Measurements from ENCODE around the gene OR2H1. TPM values are rescaled to one million over a fixed set of nuclear protein-coding genes. Genes with fewer than 3 reads are reported as not detected.

Gene OR2H1
- total and polyA plus RNA-seq, 2 experiments from 2014 or later, result not detected

- in situ Hi-C loops (cut with MboI), result no loop called here
- no peak overlapping the region for H2AFZ ChIP-seq
Observed at GRCh38 chr6:29509239-29509638, 52.3 kb downstream of the OR2H1 start.

GRCh38 chr6:29509711-29510110 is 52.8 kb downstream of the OR2H1 start:
- H3K9me2 ChIP-seq (ENCODE audit: insufficient read depth), result no peaks in the 10 kb centered on the region
- no peak overlapping the region for H3K4me2 ChIP-seq (ENCODE audit: unreplicated experiment)
- no peaks in the 10 kb centered on the region for H3K9me3 ChIP-seq (ENCODE audit: low read depth)
- in situ Hi-C loops (cut with MboI), result no loop called here
- no peaks in the 10 kb centered on the region for H3K79me2 ChIP-seq (ENCODE audit: insufficient read depth)
- H3K27ac ChIP-seq, result no peak overlapping the region
- 26 to 36% methylated on average over 9 of the region's 9 CpGs for WGBS, 2 experiments (ENCODE audit: low coverage in 1 of 2, low lambda C conversion rate in 2 of 2, missing lambda C conversion rate in 2 of 2)
- DNase-seq, result no peak
- H2AFZ ChIP-seq, result no peak overlapping the region
- H3K9ac ChIP-seq, result no peak overlapping the region
- no peak for TF ChIP-seq EZH2 (IDR thresholded peaks at IDR 0.05; ENCODE audit: insufficient read depth, poor library complexity, severe bottlenecking)
- no peak for TF ChIP-seq EZH2phosphoT487 (IDR thresholded peaks at IDR 0.05; ENCODE audit: insufficient read depth, low read depth)
- no peaks in the 10 kb centered on the region for H3K36me3 ChIP-seq (ENCODE audit: low read depth)
- H4K20me1 ChIP-seq (ENCODE audit: insufficient read depth), result no peaks in the 10 kb centered on the region
- H3K4me3 ChIP-seq, result no peak overlapping the region
- H3F3A ChIP-seq (ENCODE audit: insufficient read depth), result no peaks in the 10 kb centered on the region
- no peaks in the 10 kb centered on the region for H3K4me1 ChIP-seq (ENCODE audit: insufficient read depth)
- no peaks in the 10 kb centered on the region for H3K27me3 ChIP-seq (replicated peaks; ENCODE audit: insufficient read depth)

More at GRCh38 chr6:29509239-29509638, 52.3 kb downstream of the OR2H1 start:
- H3K9me3 ChIP-seq (ENCODE audit: low read depth), result no peaks in the 10 kb centered on the region
- no peak overlapping the region for H3K4me3 ChIP-seq
- H3K4me2 ChIP-seq (ENCODE audit: unreplicated experiment), result no peak overlapping the region
- no peaks in the 10 kb centered on the region for H3K36me3 ChIP-seq (ENCODE audit: low read depth)
- no peaks in the 10 kb centered on the region for H4K20me1 ChIP-seq (ENCODE audit: insufficient read depth)
- H3K4me1 ChIP-seq (ENCODE audit: insufficient read depth), result no peaks in the 10 kb centered on the region
- H3K9me2 ChIP-seq (ENCODE audit: insufficient read depth), result no peaks in the 10 kb centered on the region
- DNase-seq, result no peak
- H3K79me2 ChIP-seq (ENCODE audit: insufficient read depth), result no peaks in the 10 kb centered on the region
- H3K9ac ChIP-seq, result no peak overlapping the region
- no peak for TF ChIP-seq EZH2 (IDR thresholded peaks at IDR 0.05; ENCODE audit: insufficient read depth, poor library complexity, severe bottlenecking)
- no peak for TF ChIP-seq EZH2phosphoT487 (IDR thresholded peaks at IDR 0.05; ENCODE audit: insufficient read depth, low read depth)
- no peak overlapping the region for H3K27ac ChIP-seq
- H3K27me3 ChIP-seq (replicated peaks; ENCODE audit: insufficient read depth), result no peaks in the 10 kb centered on the region
- H3F3A ChIP-seq (ENCODE audit: insufficient read depth), result no peaks in the 10 kb centered on the region
- 12 to 13% methylated on average over 6 of the region's 6 CpGs for WGBS, 2 experiments (ENCODE audit: low coverage in 1 of 2, low lambda C conversion rate in 2 of 2, missing lambda C conversion rate in 2 of 2)

- H3K27me3 ChIP-seq (replicated peaks; ENCODE audit: insufficient read depth), result no peaks in the 10 kb centered on the region
- TF ChIP-seq EZH2phosphoT487 (IDR thresholded peaks at IDR 0.05; ENCODE audit: insufficient read depth, low read depth) (no peak), EZH2 (IDR thresholded peaks at IDR 0.05; ENCODE audit: insufficient read depth, poor library complexity, severe bottlenecking) (no peak)
- DNase-seq, result no peak
- H3K79me2 ChIP-seq (ENCODE audit: insufficient read depth), result no peaks in the 10 kb centered on the region
- H3K9me3 ChIP-seq (ENCODE audit: low read depth), result no peaks in the 10 kb centered on the region
- no peaks in the 10 kb centered on the region for H3K36me3 ChIP-seq (ENCODE audit: low read depth)
- H2AFZ ChIP-seq, result no peak overlapping the region
- H3K4me1 ChIP-seq (ENCODE audit: insufficient read depth), result no peaks in the 10 kb centered on the region
- no peaks in the 10 kb centered on the region for H4K20me1 ChIP-seq (ENCODE audit: insufficient read depth)
- no peak overlapping the region for H3K4me3 ChIP-seq
- in situ Hi-C loops (cut with MboI), result no loop called here
- WGBS, 2 experiments (ENCODE audit: low coverage in 1 of 2, low lambda C conversion rate in 2 of 2, missing lambda C conversion rate in 2 of 2), result 13 to 14% methylated on average over 4 of the region's 4 CpGs
- no peaks in the 10 kb centered on the region for H3F3A ChIP-seq (ENCODE audit: insufficient read depth)
- H3K27ac ChIP-seq, result no peak overlapping the region
- H3K4me2 ChIP-seq (ENCODE audit: unreplicated experiment), result no peak overlapping the region
- no peaks in the 10 kb centered on the region for H3K9me2 ChIP-seq (ENCODE audit: insufficient read depth)
- no peak overlapping the region for H3K9ac ChIP-seq
Observed at GRCh38 chr6:29510202-29510601, 53.2 kb downstream of the OR2H1 start.

- H3K4me2 ChIP-seq (ENCODE audit: unreplicated experiment), result no peak overlapping the region
- DNase-seq, result no peak
- 21 to 25% methylated on average over 2 of the region's 2 CpGs for WGBS, 2 experiments (ENCODE audit: low coverage in 1 of 2, low lambda C conversion rate in 2 of 2, missing lambda C conversion rate in 2 of 2)
- H4K20me1 ChIP-seq (ENCODE audit: insufficient read depth), result no peaks in the 10 kb centered on the region
- H3K27ac ChIP-seq, result no peak overlapping the region
- H3K36me3 ChIP-seq (ENCODE audit: low read depth), result no peaks in the 10 kb centered on the region
- TF ChIP-seq EZH2phosphoT487 (IDR thresholded peaks at IDR 0.05; ENCODE audit: insufficient read depth, low read depth) (no peak), EZH2 (IDR thresholded peaks at IDR 0.05; ENCODE audit: insufficient read depth, poor library complexity, severe bottlenecking) (no peak)
- no peaks in the 10 kb centered on the region for H3K27me3 ChIP-seq (replicated peaks; ENCODE audit: insufficient read depth)
- H2AFZ ChIP-seq, result no peak overlapping the region
- no peaks in the 10 kb centered on the region for H3K9me3 ChIP-seq (ENCODE audit: low read depth)
- no peaks in the 10 kb centered on the region for H3F3A ChIP-seq (ENCODE audit: insufficient read depth)
- no peaks in the 10 kb centered on the region for H3K79me2 ChIP-seq (ENCODE audit: insufficient read depth)
- no peak overlapping the region for H3K9ac ChIP-seq
- in situ Hi-C loops (cut with MboI), result no loop called here
- H3K4me3 ChIP-seq, result no peak overlapping the region
- no peaks in the 10 kb centered on the region for H3K4me1 ChIP-seq (ENCODE audit: insufficient read depth)
- no peaks in the 10 kb centered on the region for H3K9me2 ChIP-seq (ENCODE audit: insufficient read depth)
Observed at GRCh38 chr6:29510746-29511300, 53.9 kb downstream of the OR2H1 start.

Other genes with a start within 250 kb of the OR2H1 start
- not detected in 2 replicates for gene OR14J1, start 155.5 kb upstream of the OR2H1 start, total RNA-seq (2014; rRNA removed; shearing (Covaris generic))
- gene OR14J1, start 155.5 kb upstream of the OR2H1 start, polyA plus RNA-seq (2016; fragmentation: Nextera tagmentation; extraction: Ambion mirVana), result not detected in 2 replicates
- gene OR5V1, start 88.3 kb upstream of the OR2H1 start, total RNA-seq (2014; rRNA removed; shearing (Covaris generic)), result not detected in 2 replicates
- not detected in 2 replicates for gene OR5V1, start 88.3 kb upstream of the OR2H1 start, polyA plus RNA-seq (2016; fragmentation: Nextera tagmentation; extraction: Ambion mirVana)
- not detected in 2 replicates for gene OR12D3, start 81.9 kb upstream of the OR2H1 start, total RNA-seq (2014; rRNA removed; shearing (Covaris generic))
- not detected in 2 replicates for gene OR12D3, start 81.9 kb upstream of the OR2H1 start, polyA plus RNA-seq (2016; fragmentation: Nextera tagmentation; extraction: Ambion mirVana)
- gene OR12D2, start 61.5 kb upstream of the OR2H1 start, total RNA-seq (2014; rRNA removed; shearing (Covaris generic)), result not detected in 2 replicates
- gene OR12D2, start 61.5 kb upstream of the OR2H1 start, polyA plus RNA-seq (2016; fragmentation: Nextera tagmentation; extraction: Ambion mirVana), result not detected in 2 replicates
- not detected in 2 replicates for gene OR12D1, start 42.2 kb upstream of the OR2H1 start, total RNA-seq (2014; rRNA removed; shearing (Covaris generic))
- not detected in 2 replicates for gene OR12D1, start 42.2 kb upstream of the OR2H1 start, polyA plus RNA-seq (2016; fragmentation: Nextera tagmentation; extraction: Ambion mirVana)
- gene OR10C1, start 17.8 kb upstream of the OR2H1 start, total RNA-seq (2014; rRNA removed; shearing (Covaris generic)), result not detected in 2 replicates
- not detected in 2 replicates for gene OR10C1, start 17.8 kb upstream of the OR2H1 start, polyA plus RNA-seq (2016; fragmentation: Nextera tagmentation; extraction: Ambion mirVana)
- gene OR11A1, start 84 bp upstream of the OR2H1 start, total RNA-seq (2014; rRNA removed; shearing (Covaris generic)), result not detected in 2 replicates
- gene OR11A1, start 84 bp upstream of the OR2H1 start, polyA plus RNA-seq (2016; fragmentation: Nextera tagmentation; extraction: Ambion mirVana), result not detected in 2 replicates
- gene MAS1L, start 30.8 kb downstream of the OR2H1 start, total RNA-seq (2014; rRNA removed; shearing (Covaris generic)), result not detected in 2 replicates
- not detected in 2 replicates for gene MAS1L, start 30.8 kb downstream of the OR2H1 start, polyA plus RNA-seq (2016; fragmentation: Nextera tagmentation; extraction: Ambion mirVana)
- not detected in 2 replicates for gene UBD, start 102.6 kb downstream of the OR2H1 start, total RNA-seq (2014; rRNA removed; shearing (Covaris generic))
- not detected in 2 replicates for gene UBD, start 102.6 kb downstream of the OR2H1 start, polyA plus RNA-seq (2016; fragmentation: Nextera tagmentation; extraction: Ambion mirVana)
- gene OR2H2, start 128.0 kb downstream of the OR2H1 start, total RNA-seq (2014; rRNA removed; shearing (Covaris generic)), result not detected in 2 replicates
- not detected in 2 replicates for gene OR2H2, start 128.0 kb downstream of the OR2H1 start, polyA plus RNA-seq (2016; fragmentation: Nextera tagmentation; extraction: Ambion mirVana)
- 4.6 and 5.3 TPM in 2 replicates for gene GABBR1, start 176.0 kb downstream of the OR2H1 start, total RNA-seq (2014; rRNA removed; shearing (Covaris generic))
- gene GABBR1, start 176.0 kb downstream of the OR2H1 start, polyA plus RNA-seq (2016; fragmentation: Nextera tagmentation; extraction: Ambion mirVana), result 5.8 and 6.1 TPM in 2 replicates
- gene MOG, start 199.9 kb downstream of the OR2H1 start, total RNA-seq (2014; rRNA removed; shearing (Covaris generic)), result not detected in 2 replicates
- gene MOG, start 199.9 kb downstream of the OR2H1 start, polyA plus RNA-seq (2016; fragmentation: Nextera tagmentation; extraction: Ambion mirVana), result not detected in 2 replicates
- gene ZFP57, start 224.0 kb downstream of the OR2H1 start, total RNA-seq (2014; rRNA removed; shearing (Covaris generic)), result not detected in 2 replicates
- not detected in 2 replicates for gene ZFP57, start 224.0 kb downstream of the OR2H1 start, polyA plus RNA-seq (2016; fragmentation: Nextera tagmentation; extraction: Ambion mirVana)